D721Med (cell line): ENCODE results near the gene GHITM.
"Not testable (repeated sequence)": the region's sequence is repeated elsewhere in the genome, so short reads cannot be mapped to it uniquely, and the experiment has no call there.

Source experiments
- DNase-seq: peaks from one replicate; pipeline ENCODE4 v3.0.0; 2011; ENCODE audit warnings: low spot score; ENCODE audit not compliant: insufficient read length
- FAIRE-seq: peaks from 2 replicates; lab custom pipeline; 2011; peaks lifted over from hg19 to GRCh38; lab: Jason Lieb, UNC
- TF ChIP-seq, protein P1 (sequence below): IDR thresholded peaks from 2 replicates; pipeline ENCODE4 v1.5.1; 2012; ENCODE audit warnings: mild to moderate bottlenecking, control low read depth; ENCODE audit not compliant: insufficient read depth; ENCODE audit errors: missing control alignments

The GHITM gene, protein sequence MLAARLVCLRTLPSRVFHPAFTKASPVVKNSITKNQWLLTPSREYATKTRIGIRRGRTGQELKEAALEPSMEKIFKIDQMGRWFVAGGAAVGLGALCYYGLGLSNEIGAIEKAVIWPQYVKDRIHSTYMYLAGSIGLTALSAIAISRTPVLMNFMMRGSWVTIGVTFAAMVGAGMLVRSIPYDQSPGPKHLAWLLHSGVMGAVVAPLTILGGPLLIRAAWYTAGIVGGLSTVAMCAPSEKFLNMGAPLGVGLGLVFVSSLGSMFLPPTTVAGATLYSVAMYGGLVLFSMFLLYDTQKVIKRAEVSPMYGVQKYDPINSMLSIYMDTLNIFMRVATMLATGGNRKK

GRCh38 chr10:84139126-84140035 lies at the start of gene GHITM:
Gene GHITM, plus strand, starts transcription at chr10:84139509. Its CDS starts 1,992 bp downstream, at chr10:84141501.
- DNase-seq (peak; percentile 29), FAIRE-seq (no peak)
- TF ChIP-seq, protein P1, sequence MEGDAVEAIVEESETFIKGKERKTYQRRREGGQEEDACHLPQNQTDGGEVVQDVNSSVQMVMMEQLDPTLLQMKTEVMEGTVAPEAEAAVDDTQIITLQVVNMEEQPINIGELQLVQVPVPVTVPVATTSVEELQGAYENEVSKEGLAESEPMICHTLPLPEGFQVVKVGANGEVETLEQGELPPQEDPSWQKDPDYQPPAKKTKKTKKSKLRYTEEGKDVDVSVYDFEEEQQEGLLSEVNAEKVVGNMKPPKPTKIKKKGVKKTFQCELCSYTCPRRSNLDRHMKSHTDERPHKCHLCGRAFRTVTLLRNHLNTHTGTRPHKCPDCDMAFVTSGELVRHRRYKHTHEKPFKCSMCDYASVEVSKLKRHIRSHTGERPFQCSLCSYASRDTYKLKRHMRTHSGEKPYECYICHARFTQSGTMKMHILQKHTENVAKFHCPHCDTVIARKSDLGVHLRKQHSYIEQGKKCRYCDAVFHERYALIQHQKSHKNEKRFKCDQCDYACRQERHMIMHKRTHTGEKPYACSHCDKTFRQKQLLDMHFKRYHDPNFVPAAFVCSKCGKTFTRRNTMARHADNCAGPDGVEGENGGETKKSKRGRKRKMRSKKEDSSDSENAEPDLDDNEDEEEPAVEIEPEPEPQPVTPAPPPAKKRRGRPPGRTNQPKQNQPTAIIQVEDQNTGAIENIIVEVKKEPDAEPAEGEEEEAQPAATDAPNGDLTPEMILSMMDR = no peak

GRCh38 chr10:84095811-84096497 lies 43.4 kb upstream of the GHITM start:
- TF ChIP-seq, protein P1 = no peak
- FAIRE-seq (no peak), DNase-seq (no peak)

GRCh38 chr10:84097787-84098353 lies 41.4 kb upstream of the GHITM start:
- DNase-seq = no peak
- TF ChIP-seq, protein P1 = peak; percentile 64
- no peak for FAIRE-seq

- TF ChIP-seq, protein P1 = no peak
- no peak for FAIRE-seq
- no peak for DNase-seq
Observed at GRCh38 chr10:84098667-84099066, 40.6 kb upstream of the GHITM start.

GRCh38 chr10:84101042-84101441 lies 38.3 kb upstream of the GHITM start:
- DNase-seq = no peak
- TF ChIP-seq, protein P1 = no peak
- no peak for FAIRE-seq

DNA sequence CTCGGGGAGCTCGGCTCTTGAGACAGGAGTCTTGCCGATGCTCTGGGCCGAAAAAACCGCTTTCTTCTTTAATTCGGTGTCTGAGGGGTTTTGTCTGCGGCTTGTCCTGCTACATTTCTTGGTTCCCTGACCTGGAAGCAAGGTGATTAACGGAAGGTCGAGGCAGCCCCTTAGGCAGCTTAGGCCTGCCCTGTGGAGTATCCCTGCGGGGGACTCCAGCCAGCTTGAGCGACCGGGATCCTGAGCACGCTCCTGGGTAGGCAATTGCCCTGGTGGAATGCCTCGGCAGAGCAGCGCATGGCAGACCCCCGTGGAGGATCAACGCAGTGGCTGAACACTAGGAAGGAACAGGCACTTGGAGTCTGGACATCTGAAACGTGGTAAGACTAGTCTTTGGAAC lies 30.5 kb upstream of the GHITM start:
- TF ChIP-seq, protein P1 = no peak
- FAIRE-seq = no peak
- DNase-seq = no peak

GRCh38 chr10:84109772-84110171 lies 29.5 kb upstream of the GHITM start:
- not testable (repeated sequence) for DNase-seq, FAIRE-seq

DNA sequence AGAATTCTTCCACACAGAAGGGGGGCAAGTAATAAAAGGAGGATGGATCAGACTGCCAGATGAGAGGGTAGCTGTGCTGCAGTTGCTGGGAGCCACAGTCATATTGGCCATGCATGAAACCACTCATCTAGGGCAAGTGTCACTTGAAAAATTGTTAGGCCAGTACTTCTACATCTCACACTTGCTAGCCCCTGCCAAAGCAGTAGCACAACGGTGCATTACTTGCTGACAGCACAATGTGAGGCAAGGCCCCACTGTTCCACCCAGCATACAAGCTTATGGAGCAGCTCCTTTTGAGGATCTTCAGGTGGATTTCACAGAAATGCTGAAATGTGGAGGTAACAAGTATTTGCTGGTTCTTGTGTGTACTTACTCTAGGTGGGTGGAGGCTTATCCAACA lies 25.8 kb upstream of the GHITM start:
- FAIRE-seq = not testable (repeated sequence)

More for the DNA sequence above, 25.8 kb upstream of the GHITM start:
- DNase-seq = not testable (repeated sequence)
